Measurements from ENCODE around the gene DRAXIN. TPM values are rescaled to one million over a fixed set of nuclear protein-coding genes. Genes with fewer than 3 reads are reported as not detected.
"Not testable (repeated sequence)": the region's sequence is repeated elsewhere in the genome, so short reads cannot be mapped to it uniquely, and the experiment has no call there.

Gene DRAXIN
- polyA plus RNA-seq = 0.42 TPM
- long read RNA-seq, donor 1 = 0 reads
- long read RNA-seq, donor 2 = 0 reads
- long read RNA-seq, donor 3 = 0 reads
- long read RNA-seq, donor 4 = 0 reads
- long read RNA-seq, donor 5 = 0 reads
- long read RNA-seq, donor 6 = 0 reads
- long read RNA-seq, donor 7 = 0 reads
- long read RNA-seq, donor 8 = 0 reads
- long read RNA-seq, donor 9 = 0 reads
- long read RNA-seq, donor 10 = 0 reads
- long read RNA-seq, donor 11 = 0 reads

- Histone ChIP-seq H3K4me1 (ENCODE audit: control insufficient read depth, insufficient read depth, low read length) (peaks cover 3% of the 10 kb centered on the region), H3K36me3 (ENCODE audit: control insufficient read depth, insufficient read depth, low read length) (no peaks in the 10 kb centered on the region), H3K9me3 (ENCODE audit: control insufficient read depth, low read depth, low read length) (peaks cover 4% of the 10 kb centered on the region), H3K4me3 (ENCODE audit: low read length) (peak within 1 kb of the TSS; percentile 37), H3K27me3 (ENCODE audit: control insufficient read depth, insufficient read depth, low read length) (peaks cover 56% of the 10 kb centered on the region), H3K27ac (ENCODE audit: low read length) (no peak within 1 kb of the TSS)
- no CpG with 5 or more reads among the region's 78 CpGs for WGBS (ENCODE audit: insufficient coverage, low lambda C conversion rate)
- DNase-seq = peak in 1 of 2 donors; percentile 26
Measured at GRCh38 chr1:11691302-11691914, at the start of gene DRAXIN. Gene DRAXIN (plus strand): TSS chr1:11691710. CDS start chr1:11706259, 14,549 bp downstream.

- Histone ChIP-seq H3K4me3 (ENCODE audit: low read length) (no peak overlapping the region), H3K36me3 (ENCODE audit: control insufficient read depth, insufficient read depth, low read length) (no peaks in the 10 kb centered on the region), H3K27me3 (ENCODE audit: control insufficient read depth, insufficient read depth, low read length) (no peaks in the 10 kb centered on the region), H3K4me1 (ENCODE audit: control insufficient read depth, insufficient read depth, low read length) (no peaks in the 10 kb centered on the region), H3K27ac (ENCODE audit: low read length) (no peak overlapping the region), H3K9me3 (ENCODE audit: control insufficient read depth, low read depth, low read length) (no peaks in the 10 kb centered on the region)
- WGBS (ENCODE audit: insufficient coverage, low lambda C conversion rate) = no CpG with 5 or more reads among the region's 5 CpGs
- no peak for DNase-seq
Measured at GRCh38 chr1:11641776-11642305, 49.7 kb upstream of the DRAXIN start.

- H3K27ac ChIP-seq (ENCODE audit: low read length) = not testable (repeated sequence)
Measured at GRCh38 chr1:11642418-11643017, 49.0 kb upstream of the DRAXIN start.

GRCh38 chr1:11643782-11644181 lies 47.7 kb upstream of the DRAXIN start:
- H3K9me3 ChIP-seq (ENCODE audit: control insufficient read depth, low read depth, low read length) = no peaks in the 10 kb centered on the region
- no peak overlapping the region for H3K4me3 ChIP-seq (ENCODE audit: low read length)
- no peak overlapping the region for H3K27ac ChIP-seq (ENCODE audit: low read length)
- DNase-seq = no peak
- peaks cover 7% of the 10 kb centered on the region for H3K27me3 ChIP-seq (ENCODE audit: control insufficient read depth, insufficient read depth, low read length)
- no CpG with 5 or more reads among the region's 5 CpGs for WGBS (ENCODE audit: insufficient coverage, low lambda C conversion rate)
- H3K4me1 ChIP-seq (ENCODE audit: control insufficient read depth, insufficient read depth, low read length) = peaks cover 11% of the 10 kb centered on the region
- peaks cover 7% of the 10 kb centered on the region for H3K36me3 ChIP-seq (ENCODE audit: control insufficient read depth, insufficient read depth, low read length)

More at GRCh38 chr1:11642418-11643017, 49.0 kb upstream of the DRAXIN start:
- peak in 1 of 2 donors; percentile 41 for DNase-seq
- WGBS (ENCODE audit: insufficient coverage, low lambda C conversion rate) = no CpG with 5 or more reads among the region's 18 CpGs
- H3K4me3 ChIP-seq (ENCODE audit: low read length); H3K36me3 ChIP-seq (ENCODE audit: control insufficient read depth, insufficient read depth, low read length); H3K4me1 ChIP-seq (ENCODE audit: control insufficient read depth, insufficient read depth, low read length); H3K27me3 ChIP-seq (ENCODE audit: control insufficient read depth, insufficient read depth, low read length); H3K9me3 ChIP-seq (ENCODE audit: control insufficient read depth, low read depth, low read length): not testable (repeated sequence)

GRCh38 chr1:11645270-11645669 lies 46.2 kb upstream of the DRAXIN start:
- Histone ChIP-seq H3K27ac (ENCODE audit: low read length) (no peak overlapping the region), H3K36me3 (ENCODE audit: control insufficient read depth, insufficient read depth, low read length) (peaks cover 7% of the 10 kb centered on the region), H3K4me1 (ENCODE audit: control insufficient read depth, insufficient read depth, low read length) (peaks cover 18% of the 10 kb centered on the region), H3K27me3 (ENCODE audit: control insufficient read depth, insufficient read depth, low read length) (peaks cover 19% of the 10 kb centered on the region), H3K4me3 (ENCODE audit: low read length) (no peak overlapping the region), H3K9me3 (ENCODE audit: control insufficient read depth, low read depth, low read length) (no peaks in the 10 kb centered on the region)
- DNase-seq = no peak
- WGBS (ENCODE audit: insufficient coverage, low lambda C conversion rate) = no CpG with 5 or more reads among the region's 5 CpGs

GRCh38 chr1:11645670-11646265 lies 45.7 kb upstream of the DRAXIN start:
- DNase-seq = peak; percentile 53 to 64
- Histone ChIP-seq H3K4me3 (ENCODE audit: low read length) (no peak overlapping the region), H3K36me3 (ENCODE audit: control insufficient read depth, insufficient read depth, low read length) (peaks cover 7% of the 10 kb centered on the region), H3K9me3 (ENCODE audit: control insufficient read depth, low read depth, low read length) (no peaks in the 10 kb centered on the region), H3K27me3 (ENCODE audit: control insufficient read depth, insufficient read depth, low read length) (peaks cover 23% of the 10 kb centered on the region), H3K27ac (ENCODE audit: low read length) (no peak overlapping the region), H3K4me1 (ENCODE audit: control insufficient read depth, insufficient read depth, low read length) (peaks cover 20% of the 10 kb centered on the region)
- no CpG with 5 or more reads among the region's 8 CpGs for WGBS (ENCODE audit: insufficient coverage, low lambda C conversion rate)

GRCh38 chr1:11646317-11646716 lies 45.2 kb upstream of the DRAXIN start:
- no peak overlapping the region for H3K4me3 ChIP-seq (ENCODE audit: low read length)
- H3K27ac ChIP-seq (ENCODE audit: low read length) = no peak overlapping the region
- H3K4me1 ChIP-seq (ENCODE audit: control insufficient read depth, insufficient read depth, low read length) = peaks cover 25% of the 10 kb centered on the region
- no peak for DNase-seq
- peaks cover 7% of the 10 kb centered on the region for H3K36me3 ChIP-seq (ENCODE audit: control insufficient read depth, insufficient read depth, low read length)
- no peaks in the 10 kb centered on the region for H3K9me3 ChIP-seq (ENCODE audit: control insufficient read depth, low read depth, low read length)
- WGBS (ENCODE audit: insufficient coverage, low lambda C conversion rate) = no CpG with 5 or more reads among the region's 9 CpGs
- peaks cover 28% of the 10 kb centered on the region for H3K27me3 ChIP-seq (ENCODE audit: control insufficient read depth, insufficient read depth, low read length)

- peaks cover 28% of the 10 kb centered on the region for H3K27me3 ChIP-seq (ENCODE audit: control insufficient read depth, insufficient read depth, low read length)
- H3K27ac ChIP-seq (ENCODE audit: low read length) = no peak overlapping the region
- no peaks in the 10 kb centered on the region for H3K9me3 ChIP-seq (ENCODE audit: control insufficient read depth, low read depth, low read length)
- H3K36me3 ChIP-seq (ENCODE audit: control insufficient read depth, insufficient read depth, low read length) = peaks cover 7% of the 10 kb centered on the region
- WGBS (ENCODE audit: insufficient coverage, low lambda C conversion rate) = no CpG with 5 or more reads among the region's 7 CpGs
- no peak overlapping the region for H3K4me3 ChIP-seq (ENCODE audit: low read length)
- DNase-seq = no peak
- peaks cover 29% of the 10 kb centered on the region for H3K4me1 ChIP-seq (ENCODE audit: control insufficient read depth, insufficient read depth, low read length)
Measured at GRCh38 chr1:11647333-11647732, 44.2 kb upstream of the DRAXIN start.

- WGBS (ENCODE audit: insufficient coverage, low lambda C conversion rate) = no CpG with 5 or more reads among the region's 6 CpGs
- H3K27ac ChIP-seq (ENCODE audit: low read length) = no peak overlapping the region
- H3K9me3 ChIP-seq (ENCODE audit: control insufficient read depth, low read depth, low read length) = no peaks in the 10 kb centered on the region
- DNase-seq = no peak
- no peak overlapping the region for H3K4me3 ChIP-seq (ENCODE audit: low read length)
- H3K27me3 ChIP-seq (ENCODE audit: control insufficient read depth, insufficient read depth, low read length) = peaks cover 28% of the 10 kb centered on the region
- peaks cover 36% of the 10 kb centered on the region for H3K4me1 ChIP-seq (ENCODE audit: control insufficient read depth, insufficient read depth, low read length)
- H3K36me3 ChIP-seq (ENCODE audit: control insufficient read depth, insufficient read depth, low read length) = peaks cover 7% of the 10 kb centered on the region
Measured at GRCh38 chr1:11648039-11648438, 43.5 kb upstream of the DRAXIN start.

- no peak overlapping the region for H3K27ac ChIP-seq (ENCODE audit: low read length)
- H3K4me1 ChIP-seq (ENCODE audit: control insufficient read depth, insufficient read depth, low read length) = peaks cover 39% of the 10 kb centered on the region
- peaks cover 7% of the 10 kb centered on the region for H3K36me3 ChIP-seq (ENCODE audit: control insufficient read depth, insufficient read depth, low read length)
- peak in 1 of 2 donors; percentile 45 for DNase-seq
- no CpG with 5 or more reads among the region's 30 CpGs for WGBS (ENCODE audit: insufficient coverage, low lambda C conversion rate)
- H3K4me3 ChIP-seq (ENCODE audit: low read length) = no peak overlapping the region
- no peaks in the 10 kb centered on the region for H3K9me3 ChIP-seq (ENCODE audit: control insufficient read depth, low read depth, low read length)
- peaks cover 28% of the 10 kb centered on the region for H3K27me3 ChIP-seq (ENCODE audit: control insufficient read depth, insufficient read depth, low read length)
Measured at GRCh38 chr1:11648732-11649158, 42.8 kb upstream of the DRAXIN start.
